HG03432 (cell line): ENCODE measurements around the gene FGF18.

Experiments
- ATAC-seq: cut with Tn5 transposase; IDR thresholded peaks from one replicate; pipeline ENCODE4 v1.9.1; 2021; ENCODE audit warnings: mild to moderate bottlenecking, moderate library complexity; ENCODE audit not compliant: unreplicated experiment

Gene FGF18

GRCh38 chr5:171462928-171463861 lies 43.7 kb downstream of the FGF18 start:
- no peak for ATAC-seq

GRCh38 chr5:171463862-171464229 lies 44.4 kb downstream of the FGF18 start:
- ATAC-seq, result no peak

GRCh38 chr5:171464829-171465228 lies 45.4 kb downstream of the FGF18 start:
- no peak for ATAC-seq

- no peak for ATAC-seq
These were observed 47.7 kb downstream of the FGF18 start for GRCh38 chr5:171467107-171467506.

- no peak for ATAC-seq
These were observed 49.9 kb downstream of the FGF18 start for GRCh38 chr5:171469326-171469725.

- ATAC-seq, result no peak
These were observed 51.0 kb downstream of the FGF18 start for GRCh38 chr5:171470420-171470819.

- no peak for ATAC-seq
These were observed 54.9 kb downstream of the FGF18 start for GRCh38 chr5:171474230-171474813.

GRCh38 chr5:171475596-171475995 lies 56.1 kb downstream of the FGF18 start:
- ATAC-seq, result no peak

- ATAC-seq, result no peak
These were observed 57.3 kb downstream of the FGF18 start for GRCh38 chr5:171476701-171477100.

GRCh38 chr5:171477101-171477500 lies 57.7 kb downstream of the FGF18 start:
- ATAC-seq, result no peak

- ATAC-seq, result no peak
These were observed 58.2 kb downstream of the FGF18 start for GRCh38 chr5:171477666-171478065.

GRCh38 chr5:171478946-171479775 lies 59.7 kb downstream of the FGF18 start:
- no peak for ATAC-seq

- ATAC-seq, result no peak
These were observed 60.3 kb downstream of the FGF18 start for GRCh38 chr5:171479776-171480125.

- no peak for ATAC-seq
These were observed 60.8 kb downstream of the FGF18 start for GRCh38 chr5:171480239-171480638.

- ATAC-seq, result no peak
These were observed 62.4 kb downstream of the FGF18 start for GRCh38 chr5:171481571-171482433.

- ATAC-seq, result no peak
These were observed 62.9 kb downstream of the FGF18 start for GRCh38 chr5:171482434-171482730.

GRCh38 chr5:171483551-171484135 lies 64.2 kb downstream of the FGF18 start:
- ATAC-seq, result no peak

- ATAC-seq, result no peak
These were observed 65.0 kb downstream of the FGF18 start for GRCh38 chr5:171484460-171484899.

GRCh38 chr5:171485668-171486067 lies 66.2 kb downstream of the FGF18 start:
- no peak for ATAC-seq

- ATAC-seq, result no peak
These were observed 67.2 kb downstream of the FGF18 start for GRCh38 chr5:171486613-171487012.
